Neural progenitor cell (in vitro differentiated cells): ENCODE results near the gene SMAD7. TPM values are rescaled to one million over a fixed set of nuclear protein-coding genes. Genes with fewer than 3 reads are reported as not detected.

ENCODE experiments used
- DNase-seq: peaks from one replicate; pipeline ENCODE4 v3.0.0-alpha.2; 2016; ENCODE audit warnings: low spot score
- H2AFZ ChIP-seq: fragments of 200-600 bp; sonication (generic); replicated peaks from 2 replicates; pipeline ENCODE4 v1.6.1; 2016; ENCODE audit warnings: antibody characterized with exemption
- H3F3A ChIP-seq: fragments of 200-600 bp; sonication (generic); 2 replicates; pipeline ENCODE4 v1.6.1; 2016; ENCODE audit warnings: antibody characterized with exemption, low read depth
- H3K27ac ChIP-seq: fragments of 200-600 bp; sonication (generic); 2 replicates; pipeline ENCODE4 v1.5.1; 2016; ENCODE audit warnings: mild to moderate bottlenecking
- H3K27me3 ChIP-seq: fragments of 200-600 bp; sonication (generic); 2 replicates; pipeline ENCODE4 v1.6.1; 2016; ENCODE audit warnings: mild to moderate bottlenecking, moderate library complexity
- H3K36me3 ChIP-seq: fragments of 200-600 bp; sonication (generic); 2 replicates; pipeline ENCODE4 v1.5.1; 2016
- H3K4me1 ChIP-seq: fragments of 200-600 bp; sonication (generic); 2 replicates; pipeline ENCODE4 v1.6.1; 2016; ENCODE audit warnings: mixed run types
- H3K4me2 ChIP-seq: fragments of 200-600 bp; sonication (generic); 2 replicates; pipeline ENCODE4 v1.6.1; 2016
- H3K4me3 ChIP-seq: fragments of 200-600 bp; sonication (generic); 2 replicates; pipeline ENCODE4 v1.5.1; 2016
- H3K79me2 ChIP-seq: fragments of 200-600 bp; sonication (generic); 2 replicates; pipeline ENCODE4 v1.6.1; 2016; ENCODE audit warnings: low read depth
- H3K9ac ChIP-seq: fragments of 200-600 bp; sonication (generic); 2 replicates; pipeline ENCODE4 v1.6.1; 2016
- H3K9me3 ChIP-seq: fragments of 200-600 bp; sonication (generic); 2 replicates; pipeline ENCODE4 v1.5.1; 2016; ENCODE audit warnings: low read depth
- H4K20me1 ChIP-seq: fragments of 200-600 bp; sonication (generic); 2 replicates; pipeline ENCODE4 v1.6.1; 2016; ENCODE audit warnings: low read depth
- H3K27ac Mint-ChIP-seq: 3 replicates; pipeline ENCODE4 v1.8.0; 2021; ENCODE audit warnings: mixed read lengths
- H3K27me3 Mint-ChIP-seq: 2 replicates; pipeline ENCODE4 v1.8.0; 2022; ENCODE audit warnings: low read depth, mild to moderate bottlenecking, inconsistent platforms, moderate library complexity, mixed read lengths; ENCODE audit not compliant: insufficient read depth
- H3K36me3 Mint-ChIP-seq: 3 replicates; pipeline ENCODE4 v1.8.0; 2021; ENCODE audit warnings: mixed read lengths
- H3K4me1 Mint-ChIP-seq: 3 replicates; pipeline ENCODE4 v1.8.0; 2021; ENCODE audit warnings: mixed read lengths
- H3K4me3 Mint-ChIP-seq: 3 replicates; pipeline ENCODE4 v1.8.0; 2021; ENCODE audit warnings: mild to moderate bottlenecking, moderate library complexity, mixed read lengths
- H3K9me3 Mint-ChIP-seq: 3 replicates; pipeline ENCODE4 v1.8.0; 2020; ENCODE audit warnings: mixed read lengths
- CTCF ChIP-seq: fragments of 200-600 bp; sonication (generic); IDR thresholded peaks from 2 replicates; pipeline ENCODE4 v1.5.1; 2017; ENCODE audit warnings: antibody characterized with exemption, mild to moderate bottlenecking
- EZH2 ChIP-seq: fragments of 200-600 bp; sonication (generic); IDR thresholded peaks from 2 replicates; pipeline ENCODE4 v1.6.1; 2017; ENCODE audit warnings: antibody characterized with exemption, mild to moderate bottlenecking, moderate library complexity
- EZH2phosphoT487 ChIP-seq: fragments of 200-600 bp; sonication (generic); IDR thresholded peaks from 2 replicates; pipeline ENCODE4 v1.6.1; 2017; ENCODE audit warnings: antibody characterized with exemption
- total RNA-seq: library from RNA; depleted of rRNA; stranded (reverse); fragments of >200 nt; gene quantifications from 2 replicates; pipeline ENCODE4 v1.2.3, GENCODE V29; 2015; ENCODE audit warnings: low replicate concordance

The SMAD7 gene
- total RNA-seq, 1 donor from 2014 or later = 1.1 TPM

GRCh38 chr18:48992791-48993555, 42.2 kb upstream of the SMAD7 start:
- no peak for DNase-seq
- no peaks in the 10 kb centered on the region for H3K9me3 Mint-ChIP-seq
- Histone ChIP-seq H3K79me2 (no peaks in the 10 kb centered on the region), H3K4me2 (no peak overlapping the region), H3K9ac (no peak overlapping the region), H3K4me3 (no peak overlapping the region), H3K36me3 (no peaks in the 10 kb centered on the region), H3K4me1 (no peaks in the 10 kb centered on the region), H3F3A (no peaks in the 10 kb centered on the region), H3K27ac (no peak overlapping the region), H3K9me3 (no peaks in the 10 kb centered on the region), H2AFZ (no peak overlapping the region), H4K20me1 (no peaks in the 10 kb centered on the region), H3K27me3 (no peaks in the 10 kb centered on the region)
- H3K27me3 Mint-ChIP-seq = peaks cover 13% of the 10 kb centered on the region
- H3K4me3 Mint-ChIP-seq = no peak overlapping the region
- no peaks in the 10 kb centered on the region for H3K36me3 Mint-ChIP-seq
- peaks cover 25% of the 10 kb centered on the region for H3K4me1 Mint-ChIP-seq
- TF ChIP-seq EZH2phosphoT487 = no peak
- no peak for TF ChIP-seq CTCF
- TF ChIP-seq EZH2 = no peak
- peak overlapping the region; percentile 15 for H3K27ac Mint-ChIP-seq

GRCh38 chr18:48992133-48992532, 41.4 kb upstream of the SMAD7 start:
- no peaks in the 10 kb centered on the region for H4K20me1 ChIP-seq
- H3K4me1 ChIP-seq = no peaks in the 10 kb centered on the region
- Mint-ChIP-seq H3K4me3 (no peak overlapping the region), H3K27me3 (peaks cover 11% of the 10 kb centered on the region), H3K36me3 (no peaks in the 10 kb centered on the region), H3K27ac (no peak overlapping the region), H3K4me1 (peaks cover 25% of the 10 kb centered on the region), H3K9me3 (no peaks in the 10 kb centered on the region)
- no peak overlapping the region for H3K9ac ChIP-seq
- no peaks in the 10 kb centered on the region for H3K79me2 ChIP-seq
- H3K4me2 ChIP-seq = no peak overlapping the region
- H3K36me3 ChIP-seq = no peaks in the 10 kb centered on the region
- H3K4me3 ChIP-seq = no peak overlapping the region
- H3K9me3 ChIP-seq = no peaks in the 10 kb centered on the region
- TF ChIP-seq EZH2 (no peak), CTCF (no peak), EZH2phosphoT487 (no peak)
- H2AFZ ChIP-seq = no peak overlapping the region
- no peaks in the 10 kb centered on the region for H3F3A ChIP-seq
- no peaks in the 10 kb centered on the region for H3K27me3 ChIP-seq
- H3K27ac ChIP-seq = no peak overlapping the region
- no peak for DNase-seq

- no peak overlapping the region for H3K4me2 ChIP-seq
- H3K27ac Mint-ChIP-seq = no peak overlapping the region
- H4K20me1 ChIP-seq = no peaks in the 10 kb centered on the region
- no peaks in the 10 kb centered on the region for H3K4me1 ChIP-seq
- no peaks in the 10 kb centered on the region for H3K27me3 ChIP-seq
- no peaks in the 10 kb centered on the region for H3K36me3 Mint-ChIP-seq
- no peaks in the 10 kb centered on the region for H3F3A ChIP-seq
- no peak overlapping the region for H3K4me3 Mint-ChIP-seq
- no peaks in the 10 kb centered on the region for H3K9me3 ChIP-seq
- H3K36me3 ChIP-seq = no peaks in the 10 kb centered on the region
- H2AFZ ChIP-seq = no peak overlapping the region
- peaks cover 11% of the 10 kb centered on the region for H3K27me3 Mint-ChIP-seq
- H3K79me2 ChIP-seq = no peaks in the 10 kb centered on the region
- H3K9ac ChIP-seq = no peak overlapping the region
- H3K27ac ChIP-seq = no peak overlapping the region
- DNase-seq = no peak
- H3K9me3 Mint-ChIP-seq = no peaks in the 10 kb centered on the region
- TF ChIP-seq CTCF (no peak), EZH2 (no peak), EZH2phosphoT487 (no peak)
- no peak overlapping the region for H3K4me3 ChIP-seq
- H3K4me1 Mint-ChIP-seq = peaks cover 22% of the 10 kb centered on the region
Measured at GRCh38 chr18:48991676-48992075, 40.9 kb upstream of the SMAD7 start.
